GOT3 (cell line): ENCODE results near the gene CHRM4.

Source experiments
- DNase-seq: peaks from one replicate; lab custom pipeline; 2025; ENCODE audit warnings: mixed read lengths; lab: John Stamatoyannopoulos, UW

The CHRM4 gene

GRCh38 chr11:46347637-46348311 is 43.8 kb downstream of the CHRM4 start:
- DNase-seq = no peak

- peak; percentile 79 for DNase-seq
Measured at GRCh38 chr11:46346886-46347636, 44.5 kb downstream of the CHRM4 start, which contains the start of gene DGKZ. DGKZ (plus strand) TSS chr11:46347463; CDS start chr11:46347660, 197 bp downstream.

- no peak for DNase-seq
Measured at GRCh38 chr11:46345881-46346484, 45.6 kb downstream of the CHRM4 start.

- DNase-seq = no peak
Measured at GRCh38 chr11:46345131-46345597, 46.4 kb downstream of the CHRM4 start.

GRCh38 chr11:46343520-46343919 is 48.1 kb downstream of the CHRM4 start:
- no peak for DNase-seq

- no peak for DNase-seq
Measured at GRCh38 chr11:46342239-46342638, 49.3 kb downstream of the CHRM4 start.

- DNase-seq = no peak
Measured at GRCh38 chr11:46341454-46341853, 50.1 kb downstream of the CHRM4 start.

- no peak for DNase-seq
Measured at GRCh38 chr11:46339816-46340215, 51.8 kb downstream of the CHRM4 start.

- no peak for DNase-seq
Measured at GRCh38 chr11:46338988-46339666, 52.4 kb downstream of the CHRM4 start.

- DNase-seq = no peak
Measured at GRCh38 chr11:46338636-46338987, 53.0 kb downstream of the CHRM4 start.

- DNase-seq = no peak
Measured at GRCh38 chr11:46337626-46338345, 53.8 kb downstream of the CHRM4 start.

GRCh38 chr11:46336563-46337180 is 54.9 kb downstream of the CHRM4 start:
- no peak for DNase-seq

- DNase-seq = no peak
Measured at GRCh38 chr11:46335890-46336562, 55.5 kb downstream of the CHRM4 start.

- no peak for DNase-seq
Measured at GRCh38 chr11:46335271-46335670, 56.3 kb downstream of the CHRM4 start.

GRCh38 chr11:46334211-46334610 is 57.4 kb downstream of the CHRM4 start:
- no peak for DNase-seq
